NT2/D1 (cell line): ENCODE results near the gene CELF2.

Source experiments
- YY1 ChIP-seq: IDR thresholded peaks from 2 replicates; pipeline ENCODE4 v1.6.1; 2011; ENCODE audit not compliant: insufficient read length, insufficient read depth
- ZNF274 ChIP-seq: IDR thresholded peaks from 2 replicates; pipeline ENCODE4 v1.6.1; 2011; ENCODE audit warnings: mild to moderate bottlenecking, low read depth, low read length

- no peak for TF ChIP-seq YY1
- TF ChIP-seq ZNF274: no peak
Measured at GRCh38 chr10:11253385-11254002, 235.8 kb downstream of the CELF2 start.
